ENCODE measurements around the gene TEF. TPM values are rescaled to one million over a fixed set of nuclear protein-coding genes. Genes with fewer than 3 reads are reported as not detected.
A peak's percentile ranks its signal among the peaks of the same experiment; 100 is the strongest.

Gene TEF
- total RNA-seq, 1 donor from 2014 or later: 20.1 TPM

GRCh38 chr22:41354979-41355378, 26.8 kb upstream of the TEF start:
- no peak for DNase-seq
- Histone ChIP-seq H3K27ac (replicated peaks) (no peak overlapping the region), H3K9me3 (replicated peaks) (no peaks in the 10 kb centered on the region), H3K4me3 (no peak overlapping the region), H3K27me3 (ENCODE audit: low read depth) (no peaks in the 10 kb centered on the region), H3K36me3 (peaks cover 75% of the 10 kb centered on the region), H3K4me1 (peaks cover 29% of the 10 kb centered on the region)
- TF ChIP-seq CTCF (IDR thresholded peaks at IDR 0.05; ENCODE audit: borderline replicate concordance): no peak
- intact Hi-C loops (cut with micrococcal nuclease): no loop called here

- no peaks in the 10 kb centered on the region for H3K27me3 ChIP-seq (ENCODE audit: low read depth)
- no peaks in the 10 kb centered on the region for H3K9me3 ChIP-seq (replicated peaks)
- no peak for TF ChIP-seq CTCF (IDR thresholded peaks at IDR 0.05; ENCODE audit: borderline replicate concordance)
- intact Hi-C loops (cut with micrococcal nuclease): no loop called here
- DNase-seq: no peak
- no peak overlapping the region for H3K27ac ChIP-seq (replicated peaks)
- H3K4me3 ChIP-seq: no peak overlapping the region
- peaks cover 67% of the 10 kb centered on the region for H3K36me3 ChIP-seq
- H3K4me1 ChIP-seq: peaks cover 30% of the 10 kb centered on the region
These were observed 25.8 kb upstream of the TEF start for GRCh38 chr22:41355895-41356294.

- H3K9me3 ChIP-seq (replicated peaks): no peaks in the 10 kb centered on the region
- no peak for DNase-seq
- H3K4me3 ChIP-seq: no peak overlapping the region
- TF ChIP-seq CTCF (IDR thresholded peaks at IDR 0.05; ENCODE audit: borderline replicate concordance): no peak
- no peak overlapping the region for H3K27ac ChIP-seq (replicated peaks)
- H3K36me3 ChIP-seq: peaks cover 61% of the 10 kb centered on the region
- H3K27me3 ChIP-seq (ENCODE audit: low read depth): no peaks in the 10 kb centered on the region
- intact Hi-C loops (cut with micrococcal nuclease): no loop called here
- H3K4me1 ChIP-seq: peaks cover 23% of the 10 kb centered on the region
These were observed 25.2 kb upstream of the TEF start for GRCh38 chr22:41356430-41357028.

- H3K4me3 ChIP-seq: no peak overlapping the region
- intact Hi-C loops (cut with micrococcal nuclease): no loop called here
- H3K4me1 ChIP-seq: peaks cover 22% of the 10 kb centered on the region
- H3K9me3 ChIP-seq (replicated peaks): no peaks in the 10 kb centered on the region
- no peaks in the 10 kb centered on the region for H3K27me3 ChIP-seq (ENCODE audit: low read depth)
- H3K36me3 ChIP-seq: peaks cover 54% of the 10 kb centered on the region
- no peak for DNase-seq
- no peak overlapping the region for H3K27ac ChIP-seq (replicated peaks)
- TF ChIP-seq CTCF (IDR thresholded peaks at IDR 0.05; ENCODE audit: borderline replicate concordance): no peak
These were observed 24.6 kb upstream of the TEF start for GRCh38 chr22:41357191-41357590.

- DNase-seq: no peak
- Histone ChIP-seq H3K36me3 (peaks cover 37% of the 10 kb centered on the region), H3K9me3 (replicated peaks) (no peaks in the 10 kb centered on the region), H3K4me3 (no peak overlapping the region), H3K27me3 (ENCODE audit: low read depth) (no peaks in the 10 kb centered on the region), H3K4me1 (peaks cover 17% of the 10 kb centered on the region), H3K27ac (replicated peaks) (peak overlapping the region; percentile 61)
- no peak for TF ChIP-seq CTCF (IDR thresholded peaks at IDR 0.05; ENCODE audit: borderline replicate concordance)
- intact Hi-C loops (cut with micrococcal nuclease): no loop called here
These were observed 22.8 kb upstream of the TEF start for GRCh38 chr22:41358927-41359326.

Data from left ventricle myocardium inferior (tissue), 1 donor.